ENCODE data around the gene PODNL1.

The PODNL1 gene

DNA sequence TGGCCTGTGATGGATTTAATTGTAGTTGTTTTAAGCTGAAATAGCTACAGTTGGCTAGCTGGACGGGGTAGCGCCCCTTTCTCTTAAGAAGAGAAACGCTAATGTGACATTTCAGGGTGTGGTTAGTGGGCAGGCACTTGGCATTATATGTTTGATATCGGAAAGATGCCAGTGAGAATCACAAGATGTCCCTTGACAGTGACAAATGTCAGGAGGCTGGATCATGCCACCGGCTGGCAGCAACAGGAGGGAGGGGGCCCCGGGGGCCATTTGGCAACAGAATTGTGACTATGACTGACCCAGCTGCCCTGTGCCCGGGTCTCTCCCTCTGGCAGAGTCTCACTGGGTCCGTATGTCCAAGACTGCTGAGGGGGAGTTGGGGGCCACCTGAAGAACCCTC lies 18.8 kb upstream of the PODNL1 start:
- DNase-seq, result no peak

- no peak for DNase-seq
Observed at GRCh38 chr19:13956365-13956744, 18.1 kb upstream of the PODNL1 start.

- no peak for DNase-seq
Observed at GRCh38 chr19:13955662-13956364, 17.6 kb upstream of the PODNL1 start.

GRCh38 chr19:13954185-13954584 lies 16.0 kb upstream of the PODNL1 start:
- no peak for DNase-seq

- no peak for DNase-seq
Observed at GRCh38 chr19:13952931-13953531, 14.8 kb upstream of the PODNL1 start.

DNA sequence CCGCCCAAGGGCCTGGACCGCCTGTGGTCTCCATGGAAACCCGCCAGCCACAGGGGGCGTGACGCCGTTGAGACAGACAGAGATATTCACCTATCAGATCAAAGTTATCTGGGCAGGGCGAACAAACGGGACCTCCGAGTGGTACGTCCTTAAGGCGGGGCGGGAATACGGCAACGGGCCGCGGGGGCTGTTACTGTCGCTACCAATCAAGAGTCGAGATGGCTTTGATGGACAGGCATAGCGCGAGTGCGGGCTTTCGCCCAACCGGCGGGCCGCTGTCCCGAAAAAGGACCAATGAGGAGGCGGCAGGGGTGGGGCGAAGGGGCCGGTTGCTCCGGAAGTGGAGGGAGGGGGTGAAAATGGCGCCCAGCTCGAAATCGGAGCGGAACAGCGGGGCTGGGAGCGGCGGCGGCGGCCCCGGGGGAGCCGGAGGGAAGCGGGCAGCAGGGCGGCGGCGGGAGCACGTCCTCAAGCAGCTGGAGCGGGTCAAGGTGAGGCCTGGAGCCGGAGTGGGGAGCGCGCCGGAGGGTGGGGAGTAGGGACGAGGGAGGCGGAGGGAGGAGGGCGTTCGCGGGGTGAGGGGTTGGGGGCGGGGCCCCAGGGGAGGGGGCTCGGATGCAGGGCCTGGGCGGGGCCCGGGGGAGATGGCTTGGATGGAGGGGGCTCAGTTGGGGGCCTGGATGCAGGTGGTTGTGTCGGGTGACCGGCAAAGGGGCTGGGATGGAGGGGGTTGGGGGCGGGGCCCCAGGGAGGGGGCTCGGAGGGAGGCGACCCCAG lies 14.1 kb upstream of the PODNL1 start, which contains the start of gene DCAF15:
DCAF15 (plus strand) TSS at position 356 of the 777 bp plus-strand sequence; CDS start at position 360, 4 bp downstream.
- DNase-seq, result peak; percentile 99

GRCh38 chr19:13951799-13952153 lies 13.6 kb upstream of the PODNL1 start:
- DNase-seq, result peak; percentile 68

DNA sequence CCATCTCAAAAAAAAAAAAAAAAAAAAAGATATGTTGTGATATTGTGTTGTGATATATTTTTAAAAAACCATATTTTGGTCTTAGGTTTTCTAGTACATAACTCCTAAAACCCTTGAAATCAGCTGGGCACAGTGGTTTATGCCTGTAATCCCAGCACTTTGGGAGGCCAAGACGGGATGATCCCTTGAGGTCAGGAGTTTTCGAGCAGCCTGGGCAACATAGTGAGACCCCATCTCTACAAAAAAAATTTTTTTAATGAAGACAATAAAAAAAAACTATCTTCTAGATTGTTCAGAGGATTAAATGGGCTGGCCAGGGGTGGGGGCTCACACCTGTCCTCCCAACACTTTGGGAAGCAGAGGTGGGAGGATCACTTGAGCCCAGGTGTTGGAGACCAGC lies 12.8 kb upstream of the PODNL1 start:
- DNase-seq, result no peak

DNA sequence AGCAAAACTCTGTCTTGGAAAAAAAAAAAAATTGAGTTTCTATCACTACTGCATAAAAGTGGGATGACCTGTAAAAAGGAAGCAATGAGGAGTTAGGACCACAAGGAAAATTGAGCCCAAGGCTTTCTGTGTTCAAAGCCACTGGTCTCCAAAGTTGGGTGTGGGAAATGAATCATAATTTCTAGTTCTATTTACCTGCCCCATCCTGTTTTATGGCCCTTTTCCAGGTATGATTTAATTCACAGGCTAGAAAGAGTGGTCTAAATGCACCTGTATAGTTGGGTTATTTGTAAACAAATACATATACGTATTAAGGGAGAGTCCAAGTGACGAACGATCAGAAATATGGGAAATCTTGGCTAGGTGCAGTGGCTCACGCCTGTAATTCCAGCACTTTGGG lies 8.2 kb upstream of the PODNL1 start:
- DNase-seq, result no peak

GRCh38 chr19:13942023-13942684 lies 3.9 kb upstream of the PODNL1 start:
- no peak for DNase-seq

DNA sequence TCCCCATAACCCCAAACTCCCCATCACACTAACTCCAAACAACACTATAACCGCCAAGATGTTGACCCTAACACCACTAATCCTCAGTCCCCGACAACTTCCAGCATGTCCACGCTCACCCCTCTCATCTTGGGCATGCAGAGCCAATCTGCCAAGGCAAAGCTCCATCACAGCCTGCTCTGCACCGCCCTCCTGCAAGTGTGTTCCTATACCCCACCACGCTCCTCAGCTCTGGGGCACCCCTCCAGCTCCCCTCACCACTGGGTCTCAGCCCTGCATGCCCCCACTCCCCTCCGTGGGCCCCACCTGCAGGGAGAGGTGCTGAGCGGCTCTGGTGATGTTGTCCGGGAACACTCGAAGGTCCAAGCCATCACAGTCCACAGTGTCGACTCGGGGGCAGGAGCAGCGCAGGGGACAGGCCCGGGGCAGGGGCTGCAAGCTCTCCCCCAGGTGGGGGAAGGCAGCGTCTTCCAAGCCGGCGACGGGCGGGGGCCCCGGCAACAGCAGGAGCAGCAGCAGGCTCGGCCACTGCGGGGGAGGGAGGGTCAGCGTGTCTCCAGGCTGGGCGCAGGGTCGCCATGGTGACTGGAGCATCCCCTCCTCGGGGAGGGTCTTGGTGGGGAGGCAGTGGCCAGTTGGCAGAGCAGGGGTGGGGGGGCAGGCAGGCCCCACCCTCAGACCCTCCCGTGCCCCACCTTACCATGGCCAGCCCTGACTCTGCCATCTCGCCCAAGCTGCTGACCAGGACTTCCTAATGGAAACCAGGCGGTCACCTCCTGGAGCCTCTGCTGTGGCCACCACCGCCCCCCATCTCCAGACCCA lies 527 bp downstream of the PODNL1 start:
- no peak for DNase-seq

- DNase-seq, result no peak
Observed at GRCh38 chr19:13935765-13936510, 2.3 kb downstream of the PODNL1 start.

- DNase-seq, result no peak
Observed at GRCh38 chr19:13934785-13935109, 3.5 kb downstream of the PODNL1 start.

DNA sequence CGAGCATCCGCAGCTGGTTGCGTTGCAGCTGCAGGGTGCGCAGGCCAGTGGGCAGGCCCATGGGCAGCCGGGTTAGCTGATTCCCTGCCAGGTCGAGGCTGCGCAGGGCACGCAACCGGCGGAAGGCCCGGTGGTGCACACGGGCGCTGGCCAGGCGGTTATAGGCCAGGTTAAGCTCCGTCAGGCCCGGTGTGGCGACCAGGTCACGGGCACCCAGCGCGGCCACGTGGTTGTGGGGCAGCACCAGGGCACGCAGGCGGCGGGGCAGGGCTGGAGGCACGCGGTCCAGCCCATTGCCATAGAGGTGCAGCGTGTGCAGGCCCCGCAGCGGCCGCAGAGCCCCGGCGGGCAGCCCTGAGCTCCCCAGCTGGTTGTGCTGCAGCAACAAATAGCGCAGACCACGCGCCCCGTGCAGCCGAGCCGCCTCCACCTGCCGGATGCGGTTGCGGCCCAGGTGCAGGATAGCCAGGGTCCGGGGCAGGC lies 5.3 kb downstream of the PODNL1 start:
- DNase-seq, result no peak

- DNase-seq, result no peak
Observed at GRCh38 chr19:13932149-13932637, 6.0 kb downstream of the PODNL1 start.

DNA sequence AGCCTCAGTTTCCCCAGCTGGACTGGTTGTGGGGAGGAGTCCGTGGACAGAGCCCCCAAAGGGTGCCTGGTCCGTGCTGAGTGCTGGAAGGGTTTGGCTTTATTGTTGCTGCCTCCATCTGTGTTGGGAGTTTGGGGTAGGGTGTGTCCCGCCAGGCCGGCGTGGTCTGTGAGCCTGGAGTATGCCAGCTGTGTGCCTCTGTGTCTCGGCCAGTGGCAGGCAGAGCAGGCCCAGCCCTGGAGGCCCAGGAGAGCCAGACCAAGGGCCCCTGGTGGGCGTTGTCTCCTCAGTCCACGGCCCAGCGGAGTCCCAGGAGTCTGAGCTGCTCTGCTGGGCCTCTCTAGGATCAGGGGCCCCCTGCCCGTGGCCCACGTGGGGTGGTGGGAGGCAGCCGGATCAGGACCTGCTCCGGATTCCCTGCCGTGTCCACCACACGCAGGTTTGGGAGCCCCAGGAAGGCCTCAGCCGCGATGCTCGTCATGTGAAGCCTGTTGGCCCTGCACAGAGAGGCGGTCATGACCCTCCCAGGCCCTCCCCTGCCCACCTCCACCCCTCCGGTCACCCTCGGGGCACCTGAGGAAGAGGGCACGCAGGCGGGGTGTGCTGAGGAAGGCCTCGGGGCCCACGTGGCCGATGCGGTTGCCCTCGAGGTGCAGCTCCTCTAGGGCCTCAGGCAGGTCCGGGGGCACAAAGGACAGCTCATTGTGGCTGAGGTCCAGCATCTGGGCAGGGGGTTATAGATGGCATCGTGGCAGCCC lies 6.6 kb downstream of the PODNL1 start:
- no peak for DNase-seq

GRCh38 chr19:13930402-13930801 lies 7.8 kb downstream of the PODNL1 start:
- no peak for DNase-seq

- no peak for DNase-seq
Observed at GRCh38 chr19:13929956-13930355, 8.3 kb downstream of the PODNL1 start.

DNA sequence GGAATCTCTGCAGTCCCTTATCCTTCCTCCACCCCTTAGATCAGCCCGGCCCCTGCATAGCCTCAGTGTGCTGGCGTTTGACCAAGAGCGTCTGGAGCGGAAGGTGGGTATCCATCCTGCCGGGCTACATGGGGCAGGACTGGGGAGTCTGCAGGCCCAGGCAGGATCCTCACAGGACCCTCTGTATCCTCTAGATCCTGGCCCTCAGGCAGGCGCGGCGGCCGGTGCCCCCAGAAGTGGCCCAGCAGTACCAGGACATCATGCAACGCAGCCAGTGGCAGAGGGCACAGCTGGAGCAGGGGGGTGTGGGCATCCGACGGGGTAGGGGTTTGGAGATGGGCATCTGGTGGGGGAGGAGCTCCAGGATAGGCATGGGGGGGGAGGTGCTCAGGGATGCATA lies 8.9 kb downstream of the PODNL1 start:
- DNase-seq, result peak; percentile 14

DNA sequence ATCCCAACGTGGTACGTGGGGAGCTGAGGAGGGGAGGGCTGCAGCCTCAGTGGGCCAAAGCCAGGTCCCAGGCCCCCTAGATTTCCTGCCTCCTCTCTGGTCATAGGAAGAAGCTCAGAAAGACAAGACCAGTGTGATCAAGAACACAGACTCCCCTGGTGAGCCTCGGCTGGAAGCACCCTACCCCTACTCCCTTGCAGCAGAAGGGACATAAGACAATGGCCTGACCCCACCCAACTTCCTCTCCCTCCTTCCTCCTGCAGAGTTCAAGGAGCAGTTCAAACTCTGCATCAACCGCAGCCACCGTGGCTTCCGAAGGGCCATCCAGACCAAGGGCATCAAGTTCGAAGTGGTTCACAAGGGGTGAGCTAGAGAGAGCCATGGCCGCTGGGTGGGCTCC lies 11.5 kb downstream of the PODNL1 start:
- DNase-seq, result no peak

GRCh38 chr19:13926010-13926409 lies 12.2 kb downstream of the PODNL1 start:
- no peak for DNase-seq

All from NCI-H2171 treated with DMSO at 0.1 percent for 48 hours (cell line).